Measurements from ENCODE around the gene LRBA.

DNA sequence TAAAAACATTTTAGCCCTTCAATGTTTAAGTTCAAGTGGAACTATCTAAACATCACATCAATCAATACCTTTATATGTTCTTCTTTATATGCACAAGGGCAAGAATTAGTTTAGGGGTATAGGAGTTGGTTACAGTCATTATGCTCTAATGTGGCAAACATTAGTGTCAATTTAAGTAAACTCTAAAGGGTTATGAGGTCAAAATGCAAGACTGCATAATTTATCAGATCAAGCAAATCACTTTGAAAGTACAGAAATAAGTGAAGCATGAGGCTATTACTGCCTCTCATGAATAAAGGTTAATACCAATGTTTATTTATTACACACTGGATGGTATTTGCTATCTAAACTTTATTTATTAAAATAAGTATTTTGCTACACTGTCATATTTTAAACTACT is 373.5 kb downstream of the LRBA start:
- TF ChIP-seq CTCF (IDR thresholded peaks at IDR 0.05) (no peak), POLR2A (IDR thresholded peaks at IDR 0.05) (no peak)

Measured in testis (tissue), 2 donors.